ENCODE results near the gene PRR7.

DNA sequence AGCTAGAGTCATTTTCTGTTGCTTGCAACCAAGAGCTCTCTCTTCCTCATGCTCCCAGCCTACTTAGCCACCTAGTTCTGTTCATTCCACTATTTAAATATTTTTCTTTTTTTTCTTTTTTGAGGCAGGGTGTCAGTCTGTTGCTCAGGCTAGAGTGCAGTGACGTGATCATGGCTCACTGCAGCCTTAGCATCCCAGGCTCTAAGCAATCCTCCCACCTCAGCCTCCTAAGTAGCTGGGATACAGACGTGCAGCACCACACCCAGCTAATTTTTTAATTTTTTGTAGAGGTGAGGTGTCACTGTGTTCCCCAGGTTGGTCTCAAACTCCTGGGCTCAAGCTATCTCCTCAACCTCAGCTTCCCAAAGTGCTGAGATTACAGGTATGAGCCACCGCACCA is 32.1 kb upstream of the PRR7 start:
- TF ChIP-seq EZH2 (IDR thresholded peaks at IDR 0.05; ENCODE audit: borderline replicate concordance): no peak
- TF ChIP-seq CTCF (IDR thresholded peaks at IDR 0.05; ENCODE audit: poor library complexity): no peak

All from hepatocyte (in vitro differentiated cells).